NCI-H82 treated with DMSO at 0.1 percent for 48 hours (cell line): ENCODE data around the gene SRSF9.

Experiments
- DNase-seq: peaks from one replicate; lab custom pipeline; 2025; ENCODE audit not compliant: unreplicated experiment; lab: John Stamatoyannopoulos, UW

Gene SRSF9

GRCh38 chr12:120413901-120414695 is 55.5 kb downstream of the SRSF9 start:
- DNase-seq, result no peak

DNA sequence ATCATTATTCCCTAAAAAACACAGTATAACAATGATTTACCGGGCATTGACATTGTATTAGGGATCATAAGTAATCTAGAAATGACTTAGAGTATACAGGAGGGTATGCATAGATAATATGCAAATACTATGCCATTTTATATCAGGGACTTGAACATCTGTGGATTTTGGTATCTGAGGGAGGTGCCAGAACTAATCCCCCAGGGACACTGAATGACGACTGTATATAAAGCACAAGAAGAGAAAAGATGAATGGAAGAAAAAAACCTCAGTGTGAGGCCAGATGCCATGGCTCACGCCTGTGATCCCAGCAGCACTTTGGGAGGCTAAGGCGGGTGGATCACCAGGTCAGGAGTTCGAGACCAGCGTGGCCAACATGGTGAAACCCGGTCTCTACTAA is 57.1 kb downstream of the SRSF9 start:
- no peak for DNase-seq
